Measurements from ENCODE around the gene IFNA2.
A peak's percentile ranks its signal among the peaks of the same experiment; 100 is the strongest.
"Not testable (repeated sequence)": the region's sequence is repeated elsewhere in the genome, so short reads cannot be mapped to it uniquely, and the experiment has no call there.

The IFNA2 gene

DNA sequence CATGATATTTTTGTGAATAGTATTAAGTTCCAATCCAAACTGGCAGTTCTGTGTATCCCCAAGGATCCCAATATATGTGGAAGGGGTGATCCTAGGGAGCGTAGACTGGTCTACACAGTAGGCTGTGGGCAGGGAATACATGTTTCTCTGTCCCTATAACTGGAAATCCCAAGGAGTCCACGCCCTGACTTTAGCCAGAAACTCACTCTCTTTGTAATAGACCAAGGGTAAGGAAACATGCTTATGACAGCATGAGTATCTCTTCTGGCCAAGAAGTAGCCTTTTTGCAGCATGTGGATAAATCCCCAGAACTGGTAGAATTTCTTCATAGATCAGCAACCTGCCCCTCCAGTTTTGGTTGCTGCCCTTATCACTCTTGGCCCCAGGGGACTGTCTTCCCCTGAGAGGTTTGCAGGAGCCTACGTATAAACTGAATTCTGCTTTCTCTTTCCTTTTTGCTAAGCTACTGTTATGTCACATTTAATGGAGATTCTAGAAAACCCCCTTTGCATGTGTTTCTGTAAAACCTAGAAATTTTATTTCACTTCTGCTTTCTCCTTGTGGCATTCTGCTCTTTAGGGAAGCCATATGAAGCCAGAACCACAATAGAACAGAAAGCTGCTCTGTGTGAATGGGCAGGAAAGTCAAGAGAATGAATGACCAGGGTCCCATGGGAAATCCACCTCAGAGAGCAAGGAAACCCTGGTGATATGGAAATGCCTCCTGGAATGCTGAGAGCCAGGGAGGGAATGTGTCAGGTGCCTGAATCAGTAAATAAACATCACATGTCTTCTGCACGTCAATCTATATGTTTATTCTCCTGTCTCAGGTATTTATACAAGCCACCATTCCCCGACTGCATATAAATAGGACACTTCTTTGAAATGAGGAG, 3.5 kb downstream of the IFNA2 start:
- DNase-seq = no peak

DNA sequence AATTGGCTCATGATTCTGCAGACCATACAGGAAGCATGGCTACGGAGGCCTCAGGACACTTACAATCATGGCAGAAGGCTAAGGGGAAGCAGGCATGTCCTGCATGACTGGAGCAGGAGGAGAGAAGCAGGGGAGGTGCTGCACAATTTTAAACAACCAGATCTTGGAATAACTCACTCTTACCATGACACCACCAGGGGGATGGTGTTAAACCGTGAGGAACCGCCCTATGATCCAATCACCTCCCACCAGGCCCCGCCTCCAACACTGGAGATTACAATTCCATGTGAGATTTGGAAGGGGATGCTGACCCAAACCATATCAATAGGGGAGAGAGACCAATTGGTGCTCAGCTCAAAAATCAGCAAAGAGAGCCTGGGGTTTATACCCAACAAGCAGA, 13.7 kb downstream of the IFNA2 start:
- DNase-seq = not testable (repeated sequence)

DNA sequence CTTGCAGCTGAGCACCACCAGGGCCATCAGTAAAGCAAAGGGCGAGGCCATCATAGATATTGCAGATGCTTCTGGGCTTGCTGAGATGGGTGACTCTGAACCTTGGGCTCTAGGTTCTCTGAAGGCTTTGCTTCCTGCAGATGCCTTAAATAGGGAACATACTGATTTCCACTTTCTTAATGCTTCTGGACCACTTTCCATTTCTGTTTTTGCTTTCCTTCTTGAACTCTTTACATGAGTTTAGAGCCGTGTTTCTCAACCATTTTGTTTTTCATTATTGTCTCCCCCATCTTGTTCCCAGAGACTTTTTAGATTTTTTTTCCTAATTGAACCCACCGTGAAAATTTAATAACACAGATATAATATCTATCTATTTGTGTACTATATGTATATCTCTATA, 17.2 kb downstream of the IFNA2 start, which contains the start of gene IFNA13:
Gene IFNA13 (minus strand): TSS at position 101 of the 400 bp plus-strand sequence. CDS start 47 bp downstream, at position 54.
- DNase-seq = no peak

DNA sequence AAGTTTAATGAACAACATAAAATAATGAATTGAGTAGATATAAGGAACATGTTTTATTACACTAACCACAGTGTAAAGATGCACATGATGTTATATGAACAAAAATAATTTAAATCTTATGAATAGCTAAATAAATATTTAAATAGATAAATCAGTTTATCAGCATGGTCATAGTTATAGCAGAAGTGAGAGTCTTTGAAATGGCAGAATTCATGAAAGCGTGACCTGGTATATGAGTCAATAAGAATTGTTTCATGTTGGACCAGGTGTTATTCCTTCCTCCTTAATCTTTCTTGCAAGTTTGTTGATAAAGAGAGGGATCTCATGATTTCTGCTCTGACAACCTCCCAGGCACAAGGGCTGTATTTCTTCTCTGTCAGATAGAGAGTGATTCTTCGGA, 18.0 kb downstream of the IFNA2 start:
- DNase-seq = not testable (repeated sequence)

DNA sequence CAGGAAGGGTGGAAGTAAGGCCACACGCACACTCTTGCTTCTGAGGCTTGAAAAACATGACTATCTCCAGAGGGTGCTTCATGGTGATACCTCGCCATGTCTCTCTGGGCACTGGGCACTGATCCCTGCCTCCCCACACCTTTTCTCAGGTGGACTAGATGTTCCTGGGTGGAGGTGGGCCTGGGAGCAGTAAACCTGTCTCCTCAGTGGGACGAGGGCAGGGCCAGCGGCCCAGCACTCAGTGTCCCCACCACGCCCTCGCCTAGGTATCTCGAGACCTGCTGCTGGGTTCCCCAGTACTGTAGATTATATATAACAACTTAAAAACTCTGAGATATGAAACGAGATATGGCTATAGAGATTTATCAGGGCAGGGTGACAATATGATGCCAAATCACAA, 22.9 kb downstream of the IFNA2 start:
- no peak for DNase-seq

DNA sequence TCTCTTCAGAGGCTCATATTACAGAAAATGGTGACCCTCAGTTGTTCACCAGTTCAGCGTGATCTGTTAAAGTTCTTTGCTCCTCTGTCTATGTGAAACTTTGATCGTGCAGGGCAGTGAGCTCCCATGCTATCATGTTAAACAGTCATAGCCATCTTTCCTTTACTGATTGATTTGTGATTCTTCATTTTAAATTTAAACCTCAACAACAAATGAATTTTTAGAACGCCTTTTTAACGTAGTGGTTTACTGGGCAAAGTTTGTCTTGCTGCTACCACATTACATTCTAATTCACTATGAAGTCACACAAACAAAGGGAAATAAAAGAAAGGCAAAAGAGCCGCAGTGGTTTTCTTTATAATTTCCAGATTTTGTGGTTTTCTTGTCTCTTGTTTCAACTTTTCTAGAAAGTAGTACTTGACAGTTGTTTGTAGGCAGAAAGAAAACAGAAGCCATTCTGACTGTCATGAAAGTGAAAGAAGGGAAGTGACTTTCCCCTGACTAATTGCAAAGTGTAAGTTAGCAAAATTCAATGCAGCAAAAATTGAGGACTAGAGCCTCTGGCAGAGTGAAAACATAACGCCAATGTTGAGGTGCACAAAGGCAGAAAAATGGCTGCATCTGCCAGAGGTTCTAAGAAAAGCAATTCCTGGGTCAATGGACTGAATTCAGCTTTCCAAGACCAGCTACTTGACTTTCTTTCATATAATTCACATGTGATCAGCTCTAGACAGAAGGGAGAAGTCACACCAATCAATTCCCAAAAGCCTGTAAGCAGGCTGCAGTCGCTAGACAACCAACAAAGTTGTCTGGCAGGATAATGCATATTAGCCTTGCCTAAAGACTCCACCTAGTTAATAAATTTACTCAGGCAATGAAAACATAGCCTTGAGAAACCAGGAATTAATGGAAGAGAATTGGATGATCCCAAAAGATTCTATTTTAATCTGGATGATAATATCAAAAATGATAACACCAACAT, 27.4 kb downstream of the IFNA2 start:
- no peak for DNase-seq

DNA sequence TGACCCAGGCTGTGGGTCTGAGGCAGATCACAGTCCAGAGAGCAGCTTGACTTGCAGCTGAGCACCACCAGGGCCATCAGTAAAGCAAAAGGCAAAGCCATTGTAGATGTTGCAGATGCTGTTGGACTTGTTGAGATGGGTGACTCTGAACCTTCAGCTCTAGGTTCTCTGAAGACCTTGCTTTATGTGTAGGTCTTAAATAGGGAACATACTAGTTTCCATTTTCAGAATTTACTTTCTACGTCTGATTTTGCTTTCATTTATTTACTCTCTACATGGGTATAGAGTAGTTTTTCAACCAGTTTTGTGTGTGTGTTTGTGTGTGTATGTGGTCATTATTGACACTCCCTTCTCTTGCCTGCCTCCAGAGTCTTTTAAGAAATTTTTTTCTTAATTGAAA, 34.4 kb downstream of the IFNA2 start, which contains the start of gene IFNA6:
Gene IFNA6 (minus strand): TSS at position 101 of the 400 bp plus-strand sequence. CDS start 0 bp downstream, at position 101.
- no peak for DNase-seq

DNA sequence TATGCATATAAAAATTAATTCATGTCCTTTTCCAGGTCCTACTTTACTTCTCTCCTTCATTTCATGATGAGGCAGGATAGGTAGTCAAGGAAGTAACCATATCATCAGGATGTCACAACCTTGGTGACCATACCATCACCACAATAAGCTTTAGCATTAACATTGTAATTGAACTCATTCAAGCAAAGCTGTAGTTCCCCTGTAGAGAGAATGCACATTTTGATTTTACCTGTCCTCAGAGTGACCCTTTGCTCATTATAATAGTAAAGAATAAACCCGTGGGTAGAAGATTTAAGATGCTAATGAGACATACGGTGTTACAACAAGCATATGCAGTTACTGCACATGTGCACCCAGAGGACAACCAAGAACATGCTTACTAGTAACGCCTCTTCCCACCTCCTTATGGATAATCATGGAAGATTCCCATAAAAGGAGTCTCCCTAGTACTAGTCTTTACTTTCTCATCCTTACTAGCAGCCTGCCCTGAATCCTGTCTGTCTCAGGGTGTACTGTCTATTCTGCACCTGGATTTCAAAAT, 36.7 kb downstream of the IFNA2 start:
- DNase-seq = no peak

DNA sequence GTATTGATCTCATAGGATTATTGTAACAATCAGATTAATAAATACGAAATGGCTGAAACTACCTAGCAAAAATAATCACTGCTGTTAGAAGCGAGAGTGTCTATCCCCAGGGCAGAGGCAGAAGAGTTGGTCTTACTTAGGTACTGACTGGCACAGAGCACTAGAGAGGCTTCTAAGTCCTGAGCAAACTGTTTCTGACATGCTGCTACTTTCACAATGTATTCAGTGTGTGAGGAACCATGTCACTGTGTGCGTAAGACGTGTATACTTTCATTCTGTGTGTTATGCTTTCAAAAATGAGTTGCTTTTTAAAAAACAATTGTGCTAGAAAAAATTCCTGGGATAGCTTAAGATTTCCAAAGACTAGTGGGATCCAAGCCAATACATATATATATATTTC, 44.5 kb downstream of the IFNA2 start:
- no peak for DNase-seq

DNA sequence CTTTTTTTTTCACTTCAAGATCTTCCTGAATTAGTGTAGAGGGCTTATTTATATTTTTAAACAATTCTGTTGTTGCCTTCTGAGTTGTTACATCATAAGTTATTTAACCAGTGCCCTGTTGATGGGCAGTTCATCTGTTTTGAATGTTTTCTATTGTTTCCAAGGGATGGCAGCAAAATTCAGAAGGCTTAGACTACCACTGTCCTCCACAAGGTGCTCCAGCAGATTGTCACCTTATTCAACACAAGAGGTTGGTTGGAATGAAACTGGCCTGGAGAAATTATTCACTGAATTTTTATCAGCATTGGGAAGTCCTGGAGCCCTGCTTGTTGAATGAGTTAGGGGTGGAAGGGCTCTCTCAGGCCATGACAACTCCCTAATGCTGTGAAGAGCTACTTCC, 48.7 kb downstream of the IFNA2 start:
- DNase-seq = no peak

DNA sequence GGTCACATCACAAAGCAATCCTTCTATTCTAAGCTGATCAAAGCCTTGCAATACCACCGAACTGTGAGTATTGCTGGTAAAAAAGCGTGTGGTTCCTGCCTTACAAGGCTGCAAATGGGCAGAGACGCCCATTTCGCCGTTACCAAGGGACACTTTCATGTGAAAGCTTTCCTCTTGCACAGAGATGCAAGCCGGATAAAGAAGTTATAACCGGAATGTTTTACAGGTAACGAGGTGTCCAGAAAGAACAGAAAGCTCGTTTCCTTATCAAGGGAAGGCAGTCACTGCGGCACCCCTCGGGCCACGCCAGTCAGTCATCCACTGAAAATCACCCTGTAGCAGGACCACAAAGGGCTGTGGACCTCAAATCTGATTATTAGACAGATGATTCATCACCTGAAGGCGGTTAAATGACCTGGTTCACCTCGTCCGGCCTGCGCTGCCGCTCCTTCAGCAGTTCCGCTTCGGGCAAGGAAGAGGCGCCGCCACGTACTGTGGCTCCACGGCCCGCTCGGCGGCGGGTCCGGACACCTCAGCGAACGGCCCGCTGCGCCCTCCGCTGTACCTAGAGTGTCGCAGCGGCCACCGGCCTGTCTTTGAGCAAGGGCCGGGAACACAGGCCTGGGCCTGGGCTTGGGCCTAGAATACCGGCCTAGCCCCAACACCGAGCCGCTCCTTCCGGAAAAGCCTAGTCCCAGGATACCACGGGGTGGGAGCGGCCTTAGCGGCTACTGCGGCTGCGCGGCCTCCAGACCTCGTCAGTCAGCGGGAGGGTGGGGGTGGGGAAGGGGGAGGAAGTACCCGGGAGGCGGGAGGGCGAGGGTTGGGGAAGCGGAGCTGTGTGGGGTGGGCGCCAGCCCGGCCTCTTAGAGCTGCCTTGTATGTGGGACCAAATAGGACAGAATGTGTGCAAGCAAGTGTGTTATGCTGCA, 50.2 kb downstream of the IFNA2 start, which contains the start of gene KLHL9:
Gene KLHL9 (minus strand): TSS at position 704 of the 932 bp plus-strand sequence. CDS start 545 bp downstream, at position 159.
- DNase-seq = peak; percentile 98

All from right kidney (tissue), 1 donor.